H9 (cell line): ENCODE data around the gene TRIM54. TPM values are rescaled to one million over a fixed set of nuclear protein-coding genes. Genes with fewer than 3 reads are reported as not detected.

Experiments used
- DNase-seq: peaks from one replicate; pipeline ENCODE4 v3.0.0-alpha.2; 2017
- H2AFZ ChIP-seq: one replicate; pipeline ENCODE4 v1.6.1; 2013; ENCODE audit warnings: mild to moderate bottlenecking, low read length, control low read depth, moderate library complexity
- H2AK5ac ChIP-seq: 2 replicates; pipeline ENCODE4 v1.6.1; 2013; ENCODE audit warnings: low read length, control low read depth, mixed read lengths; ENCODE audit not compliant: insufficient read length
- H2BK120ac ChIP-seq: one replicate; pipeline ENCODE4 v1.6.1; 2013; ENCODE audit warnings: low read depth, mild to moderate bottlenecking, low read length, control low read depth, inconsistent platforms; ENCODE audit not compliant: poor library complexity, severe bottlenecking
- H2BK12ac ChIP-seq: 2 replicates; pipeline ENCODE4 v1.6.1; 2013; ENCODE audit warnings: low read length, control low read depth, mixed read lengths, low read depth; ENCODE audit not compliant: insufficient read length
- H2BK15ac ChIP-seq: 2 replicates; pipeline ENCODE4 v1.6.1; 2013; ENCODE audit warnings: low read depth, low read length, control low read depth
- H2BK20ac ChIP-seq: one replicate; pipeline ENCODE4 v1.6.1; 2013; ENCODE audit warnings: low read depth, mild to moderate bottlenecking, low read length, control low read depth, inconsistent platforms; ENCODE audit not compliant: poor library complexity, severe bottlenecking
- H2BK5ac ChIP-seq: 2 replicates; pipeline ENCODE4 v1.6.1; 2013; ENCODE audit warnings: low read length, control low read depth, mixed read lengths; ENCODE audit not compliant: insufficient read length
- H3K14ac ChIP-seq: 2 replicates; pipeline ENCODE4 v1.6.1; 2013; ENCODE audit warnings: low read length, control low read depth; ENCODE audit not compliant: insufficient read depth
- H3K18ac ChIP-seq: 2 replicates; pipeline ENCODE4 v1.6.1; 2013; ENCODE audit warnings: low read depth, mild to moderate bottlenecking, mixed read lengths, low read length, control low read depth; ENCODE audit not compliant: insufficient read length
- H3K23ac ChIP-seq: 2 replicates; pipeline ENCODE4 v1.6.1; 2013; ENCODE audit warnings: low read length, control low read depth, mixed read lengths, low read depth; ENCODE audit not compliant: insufficient read length
- H3K23me2 ChIP-seq: 2 replicates; pipeline ENCODE4 v1.6.1; 2013; ENCODE audit warnings: low read depth, mild to moderate bottlenecking, mixed read lengths, low read length, control low read depth; ENCODE audit not compliant: insufficient read length, poor library complexity, severe bottlenecking
- H3K27ac ChIP-seq: 2 replicates; pipeline ENCODE4 v1.5.1; 2013; ENCODE audit warnings: low read length, control low read depth, mixed read lengths, low read depth; ENCODE audit not compliant: insufficient read length
- H3K27me3 ChIP-seq: 2 replicates; pipeline ENCODE4 v1.6.1; 2013; ENCODE audit warnings: low read length, control low read depth, inconsistent platforms; ENCODE audit not compliant: insufficient read depth
- H3K4ac ChIP-seq: 2 replicates; pipeline ENCODE4 v1.6.1; 2013; ENCODE audit warnings: low read depth, mild to moderate bottlenecking, control low read depth, inconsistent platforms, low read length, moderate library complexity
- H3K4me1 ChIP-seq: 2 replicates; pipeline ENCODE4 v1.6.1; 2013; ENCODE audit warnings: low read length, control low read depth, inconsistent platforms; ENCODE audit not compliant: insufficient read depth
- H3K4me2 ChIP-seq: 2 replicates; pipeline ENCODE4 v1.6.1; 2013; ENCODE audit warnings: low read length, control low read depth, mixed read lengths; ENCODE audit not compliant: insufficient read length, insufficient read depth
- H3K56ac ChIP-seq: 2 replicates; pipeline ENCODE4 v1.6.1; 2013; ENCODE audit warnings: low read depth, mild to moderate bottlenecking, mixed read lengths, low read length, control low read depth; ENCODE audit not compliant: insufficient read length
- H3K79me1 ChIP-seq: 2 replicates; pipeline ENCODE4 v1.6.1; 2013; ENCODE audit warnings: low read depth, mild to moderate bottlenecking, moderate library complexity, low read length, control low read depth, inconsistent platforms; ENCODE audit not compliant: insufficient read depth, poor library complexity, severe bottlenecking
- H3K79me2 ChIP-seq: 2 replicates; pipeline ENCODE4 v1.6.1; 2013; ENCODE audit warnings: low read length, control low read depth, inconsistent platforms; ENCODE audit not compliant: insufficient read depth
- H3K9ac ChIP-seq: 2 replicates; pipeline ENCODE4 v1.6.1; 2013; ENCODE audit warnings: low read length, control low read depth, mixed read lengths; ENCODE audit not compliant: insufficient read length; ENCODE audit errors: extremely low read depth
- H3K9me3 ChIP-seq: one replicate; pipeline ENCODE4 v1.6.1; 2013; ENCODE audit warnings: low read depth, low read length, inconsistent platforms; ENCODE audit not compliant: control insufficient read depth
- H3T11ph ChIP-seq: one replicate; pipeline ENCODE4 v1.6.1; 2013; ENCODE audit warnings: mild to moderate bottlenecking, low read length, control low read depth, inconsistent platforms
- H4K20me1 ChIP-seq: one replicate; pipeline ENCODE4 v1.6.1; 2013; ENCODE audit not compliant: control insufficient read depth, insufficient read length, insufficient read depth
- H4K5ac ChIP-seq: 2 replicates; pipeline ENCODE4 v1.6.1; 2013; ENCODE audit warnings: low read depth, mild to moderate bottlenecking, mixed read lengths, low read length, control low read depth; ENCODE audit not compliant: insufficient read length
- H4K8ac ChIP-seq: replicated peaks from 2 replicates; pipeline ENCODE4 v1.6.1; 2013; ENCODE audit warnings: low read length, control low read depth, mixed read lengths, low read depth; ENCODE audit not compliant: insufficient read length
- H4K91ac ChIP-seq: 2 replicates; pipeline ENCODE4 v1.6.1; 2013; ENCODE audit warnings: low read depth, mild to moderate bottlenecking, moderate library complexity, mixed read lengths, low read length, control low read depth; ENCODE audit not compliant: insufficient read length
- H3K27ac Mint-ChIP-seq, 3 experiments: 2 replicates in 2 of 3; 3 replicates in 1 of 3; pipeline ENCODE4 v1.8.0; 2020 to 2021; ENCODE audit warnings: mixed read lengths in 3 of 3, mild to moderate bottlenecking in 1 of 3, moderate library complexity in 1 of 3
- H3K27me3 Mint-ChIP-seq: 2 replicates; pipeline ENCODE4 v1.8.0; 2021; ENCODE audit warnings: low read depth, mild to moderate bottlenecking, moderate library complexity, mixed read lengths
- H3K36me3 Mint-ChIP-seq, 3 experiments: 2 replicates in 2 of 3; 3 replicates in 1 of 3; pipeline ENCODE4 v1.8.0; 2020 to 2021; ENCODE audit warnings: low read depth in 3 of 3, mixed read lengths in 3 of 3; ENCODE audit not compliant: insufficient read depth in 1 of 3
- H3K4me1 Mint-ChIP-seq, 2 experiments: 2 replicates each; pipeline ENCODE4 v1.8.0; 2020; ENCODE audit warnings: mixed read lengths in 2 of 2
- H3K4me3 Mint-ChIP-seq, 2 experiments: 2 replicates in 1 of 2; 3 replicates in 1 of 2; pipeline ENCODE4 v1.8.0; 2020 to 2021; ENCODE audit warnings: mild to moderate bottlenecking in 2 of 2, mixed read lengths in 2 of 2, moderate library complexity in 1 of 2
- H3K9me3 Mint-ChIP-seq, 2 experiments: 2 replicates in 1 of 2; 3 replicates in 1 of 2; pipeline ENCODE4 v1.8.0; 2020; ENCODE audit warnings: mild to moderate bottlenecking in 2 of 2, mixed read lengths in 2 of 2, moderate library complexity in 1 of 2
- WGBS: extraction: QIAGEN DNeasy Blood & Tissue Kit; methylation state at CpG from one replicate; pipeline ENCODE4 v1.1.7; 2013; ENCODE audit warnings: missing lambda C conversion rate, low lambda C conversion rate, mixed read lengths; ENCODE audit not compliant: insufficient read length; ENCODE audit errors: extremely low coverage; 5-methylcytosine and 5-hydroxymethylcytosine counted together
- total RNA-seq: library from RNA; stranded (reverse); gene quantifications from 2 replicates; pipeline ENCODE4 v1.2.1, GENCODE V29; 2021
- TF ChIP-seq, protein P1 (sequence below): fragments of 200-600 bp; sonication (generic); conservative IDR thresholded peaks from 3 replicates; pipeline ENCODE4 v1.8.0; 2021; ENCODE audit warnings: antibody characterized with exemption, mild to moderate bottlenecking

TRIM54 gene
- total RNA-seq, 1 experiment from 2014 or later: 5.0 TPM

GRCh38 chr2:27236136-27236535, 46.1 kb upstream of the TRIM54 start:
- Histone ChIP-seq H3K14ac (no peak overlapping the region), H3K9me3 (no peaks in the 10 kb centered on the region), H2AK5ac (no peak overlapping the region), H4K20me1 (peaks cover 2% of the 10 kb centered on the region), H3K4me2 (no peak overlapping the region), H3K56ac (no peak overlapping the region), H3K27me3 (no peaks in the 10 kb centered on the region), H3T11ph (no peak overlapping the region), H4K8ac (no peak overlapping the region), H3K4ac (no peak overlapping the region), H3K79me2 (no peaks in the 10 kb centered on the region), H3K27ac (no peak overlapping the region), H2BK120ac (no peak overlapping the region), H2BK12ac (no peak overlapping the region), H3K9ac (no peak overlapping the region), H4K5ac (no peak overlapping the region), H2BK5ac (no peak overlapping the region), H3K23me2 (no peaks in the 10 kb centered on the region), H2BK15ac (no peak overlapping the region), H2BK20ac (no peak overlapping the region), H2AFZ (no peak overlapping the region), H3K4me1 (no peaks in the 10 kb centered on the region), H3K79me1 (no peaks in the 10 kb centered on the region), H3K23ac (no peak overlapping the region), H3K18ac (no peak overlapping the region), H4K91ac (no peak overlapping the region)
- H3K4me3 Mint-ChIP-seq: no peak overlapping the region
- DNase-seq: no peak
- TF ChIP-seq, protein P1, sequence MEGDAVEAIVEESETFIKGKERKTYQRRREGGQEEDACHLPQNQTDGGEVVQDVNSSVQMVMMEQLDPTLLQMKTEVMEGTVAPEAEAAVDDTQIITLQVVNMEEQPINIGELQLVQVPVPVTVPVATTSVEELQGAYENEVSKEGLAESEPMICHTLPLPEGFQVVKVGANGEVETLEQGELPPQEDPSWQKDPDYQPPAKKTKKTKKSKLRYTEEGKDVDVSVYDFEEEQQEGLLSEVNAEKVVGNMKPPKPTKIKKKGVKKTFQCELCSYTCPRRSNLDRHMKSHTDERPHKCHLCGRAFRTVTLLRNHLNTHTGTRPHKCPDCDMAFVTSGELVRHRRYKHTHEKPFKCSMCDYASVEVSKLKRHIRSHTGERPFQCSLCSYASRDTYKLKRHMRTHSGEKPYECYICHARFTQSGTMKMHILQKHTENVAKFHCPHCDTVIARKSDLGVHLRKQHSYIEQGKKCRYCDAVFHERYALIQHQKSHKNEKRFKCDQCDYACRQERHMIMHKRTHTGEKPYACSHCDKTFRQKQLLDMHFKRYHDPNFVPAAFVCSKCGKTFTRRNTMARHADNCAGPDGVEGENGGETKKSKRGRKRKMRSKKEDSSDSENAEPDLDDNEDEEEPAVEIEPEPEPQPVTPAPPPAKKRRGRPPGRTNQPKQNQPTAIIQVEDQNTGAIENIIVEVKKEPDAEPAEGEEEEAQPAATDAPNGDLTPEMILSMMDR: no peak
- H3K36me3 Mint-ChIP-seq: peaks cover 71 to 100% (median 99%) of the 10 kb centered on the region in 3 experiments
- no CpG with 5 or more reads among the region's 12 CpGs for WGBS
- H3K27me3 Mint-ChIP-seq: no peaks in the 10 kb centered on the region
- H3K27ac Mint-ChIP-seq: no peak overlapping the region; a peak in 1 of 7 replicates
- H3K4me1 Mint-ChIP-seq: no peaks in the 10 kb centered on the region
- no peaks in the 10 kb centered on the region for H3K9me3 Mint-ChIP-seq
